Measurements from ENCODE around the gene CDC42SE2.
A peak's percentile ranks its signal among the peaks of the same experiment; 100 is the strongest.
"Not testable (repeated sequence)": the region's sequence is repeated elsewhere in the genome, so short reads cannot be mapped to it uniquely, and the experiment has no call there.

The CDC42SE2 gene

DNA sequence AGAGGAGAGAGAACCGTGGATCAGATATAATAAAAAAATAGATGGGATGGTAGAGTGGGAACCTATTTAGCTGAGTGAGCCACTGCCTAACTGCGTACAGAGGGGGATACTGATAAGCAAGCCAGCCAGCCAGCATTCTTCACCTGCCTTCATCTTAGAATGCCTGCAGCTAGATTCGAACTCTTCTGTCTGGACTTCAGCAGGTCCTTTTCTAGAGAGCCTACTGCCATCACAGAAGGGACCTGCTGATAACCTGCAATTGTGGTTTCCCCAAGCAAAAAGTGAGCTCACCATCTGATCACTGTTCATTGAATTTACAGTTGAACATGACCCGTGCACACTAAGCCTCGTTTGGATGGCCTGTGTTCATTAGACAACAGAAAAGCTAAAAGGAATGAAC lies 109.4 kb downstream of the CDC42SE2 start:
- DNase-seq: no peak

DNA sequence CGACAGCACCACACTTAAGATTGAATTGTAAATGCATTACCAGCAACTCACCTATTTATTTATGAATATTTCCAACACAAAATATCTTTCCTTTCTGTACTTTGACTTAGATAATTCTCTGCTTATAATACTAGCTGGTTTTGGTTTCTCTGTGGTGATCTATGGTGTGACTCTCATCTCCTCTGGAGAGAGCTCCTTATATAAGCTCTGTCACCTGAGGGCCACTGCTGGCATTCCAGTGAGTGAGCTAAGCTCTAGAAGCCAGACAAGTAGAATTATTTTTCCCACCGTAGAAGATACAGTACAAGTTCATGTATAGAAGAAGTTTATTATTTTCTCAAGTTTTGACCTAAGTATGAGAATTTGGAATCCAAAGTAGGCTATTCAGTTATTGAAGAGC lies 111.5 kb downstream of the CDC42SE2 start:
- DNase-seq: no peak

DNA sequence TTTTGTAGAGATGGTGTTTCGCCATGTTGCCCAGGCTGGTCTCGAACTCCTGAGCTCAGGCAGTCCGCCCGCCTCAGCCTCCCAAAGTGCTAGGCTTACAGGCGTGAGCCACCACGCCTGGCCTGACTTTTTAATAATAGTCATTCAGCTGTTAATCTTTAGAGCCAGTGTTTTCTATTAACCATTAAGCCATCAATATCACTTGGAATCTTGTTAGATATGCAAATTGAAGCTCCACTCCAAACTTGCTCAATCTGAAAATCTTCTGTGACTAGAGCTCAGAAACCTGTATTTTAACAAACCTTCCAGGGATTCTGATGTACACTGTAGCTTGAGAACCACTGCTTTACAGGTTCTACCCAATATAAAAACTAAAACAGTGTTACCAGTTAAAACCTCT lies 113.5 kb downstream of the CDC42SE2 start:
- no peak for DNase-seq

DNA sequence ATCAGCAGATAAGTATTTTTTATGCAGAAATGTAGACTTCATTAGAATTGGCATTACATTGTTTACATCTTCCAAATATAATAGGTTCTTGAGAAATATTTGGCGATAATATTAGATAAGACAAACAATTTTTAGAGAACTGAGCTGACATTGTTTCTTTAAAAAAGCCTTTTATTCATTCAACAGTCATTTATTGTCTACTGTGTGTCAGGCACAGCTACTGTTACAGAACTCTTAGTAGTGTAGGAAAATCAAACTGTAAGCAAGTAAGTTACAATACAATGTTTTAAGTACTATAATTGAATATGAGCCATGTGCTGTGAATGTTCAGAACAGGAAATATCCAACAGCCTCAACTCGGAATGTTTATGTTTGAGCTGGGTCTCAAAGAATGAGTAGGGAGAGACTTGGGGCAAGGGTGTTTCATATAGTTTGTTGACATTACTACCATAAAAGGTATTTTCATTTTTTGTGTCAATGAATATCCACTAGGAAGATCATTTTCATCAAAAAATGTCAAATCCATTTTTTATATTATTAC lies 114.0 kb downstream of the CDC42SE2 start:
- DNase-seq: no peak

DNA sequence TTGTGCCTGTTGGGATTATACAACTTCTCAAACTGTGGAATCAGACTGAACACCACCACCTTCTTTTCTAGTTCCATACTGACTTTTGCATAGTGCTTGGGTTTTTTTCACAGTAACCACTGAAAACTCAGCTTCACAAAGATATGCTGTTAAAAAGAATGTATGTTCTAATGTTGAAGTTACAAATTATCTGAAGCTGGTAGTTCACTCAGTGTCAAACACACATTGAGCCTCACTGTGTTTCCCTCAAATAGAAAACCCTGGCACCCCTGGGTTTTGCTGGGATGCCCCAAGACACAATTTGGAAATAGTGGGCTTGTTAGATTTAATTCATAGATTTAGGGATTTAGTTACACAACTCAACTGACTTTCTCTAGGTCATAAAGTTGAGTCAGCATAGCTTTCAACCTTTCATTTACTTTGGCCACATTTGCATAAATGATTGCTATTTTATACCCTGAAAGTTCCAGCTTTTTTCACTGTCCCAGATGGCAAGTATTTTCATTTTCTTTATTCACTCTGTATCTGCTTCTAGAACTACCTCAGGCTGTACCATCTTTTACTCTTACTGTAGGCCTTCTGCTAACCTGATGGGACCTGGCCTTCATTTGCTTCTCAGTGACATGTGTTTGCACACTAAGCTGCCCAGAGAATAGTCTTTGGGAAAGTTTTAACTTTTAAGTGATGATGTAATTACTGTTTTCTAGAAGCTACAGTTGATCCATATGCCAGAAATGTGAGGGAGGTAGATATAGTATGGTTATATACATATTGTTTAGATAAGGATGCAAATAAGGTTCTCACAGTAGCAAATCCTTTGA lies 115.1 kb downstream of the CDC42SE2 start:
- no peak for DNase-seq

DNA sequence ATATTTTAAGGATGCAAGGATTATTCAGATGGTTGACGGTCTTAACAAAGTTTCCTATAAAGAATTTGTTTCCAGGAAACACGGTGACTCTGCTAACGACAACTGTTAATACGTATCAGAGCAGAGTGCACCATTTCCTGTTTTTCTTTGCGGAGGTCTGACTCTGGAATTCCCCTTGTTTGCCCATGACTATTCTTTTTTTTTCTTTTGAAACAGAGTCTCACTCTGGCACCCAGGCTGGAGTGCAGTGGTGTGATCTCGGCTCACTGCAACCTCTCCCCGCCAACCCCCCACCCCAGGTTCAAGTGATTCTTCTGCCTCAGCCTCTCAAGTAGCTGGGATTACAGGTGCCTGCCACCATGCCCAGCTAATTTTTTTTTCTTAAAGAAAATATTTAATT lies 115.9 kb downstream of the CDC42SE2 start:
- DNase-seq: no peak

DNA sequence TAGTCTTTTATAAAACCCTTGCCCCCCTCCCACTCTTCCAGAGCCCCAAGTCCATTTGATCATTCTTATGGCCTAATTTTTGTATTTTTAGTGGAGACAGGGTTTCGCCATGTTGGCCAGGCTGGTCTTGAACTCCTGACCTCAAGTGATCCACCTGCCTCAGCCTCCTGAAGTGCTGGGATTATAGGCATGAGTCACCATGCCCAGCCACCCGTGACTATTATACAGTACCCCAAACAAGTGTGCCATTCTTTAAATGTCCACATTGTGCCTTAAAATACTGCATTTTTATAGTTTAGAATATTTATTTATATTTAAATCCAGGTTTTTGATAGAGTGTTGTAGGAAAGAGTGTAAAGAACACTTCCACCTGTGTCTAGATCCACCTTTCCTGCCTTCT lies 116.4 kb downstream of the CDC42SE2 start:
- not testable (repeated sequence) for DNase-seq

DNA sequence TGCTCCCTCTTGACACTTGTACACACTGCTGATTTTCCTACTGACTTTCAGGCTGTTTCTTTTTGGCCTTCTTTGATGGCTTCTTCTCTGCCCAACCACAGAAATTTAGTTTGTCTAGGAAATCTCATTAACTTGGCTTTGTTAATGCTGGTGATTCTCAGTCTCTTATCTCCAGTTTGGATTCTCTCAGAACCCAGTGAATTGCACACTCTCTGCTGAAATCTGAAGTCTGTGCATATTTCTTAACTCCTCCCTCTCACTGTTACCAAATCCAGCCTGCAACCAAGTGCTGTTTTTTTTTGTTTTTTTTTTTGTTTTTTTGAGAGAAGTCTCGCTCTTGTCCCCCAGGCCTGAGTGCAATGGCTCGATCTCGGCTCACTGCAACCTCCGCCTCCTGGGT lies 117.2 kb downstream of the CDC42SE2 start:
- DNase-seq: no peak

DNA sequence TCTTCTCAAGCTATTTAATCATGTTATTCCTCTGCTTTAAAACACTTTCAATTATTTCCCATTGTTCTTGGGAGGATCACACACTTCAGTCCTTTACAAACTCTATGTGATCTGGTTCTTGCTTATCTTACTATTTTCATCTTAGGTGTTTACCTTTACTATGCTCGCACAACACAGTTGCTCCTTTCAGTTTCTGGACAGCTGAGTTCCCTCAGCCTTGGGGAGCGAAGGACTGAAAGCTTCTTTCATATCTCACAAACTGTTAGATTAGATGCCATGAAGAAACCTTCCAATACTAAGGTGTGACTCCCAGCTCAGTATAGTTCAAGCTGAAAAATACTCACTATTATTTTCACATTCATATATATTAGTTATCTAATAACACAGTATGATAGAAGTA lies 117.9 kb downstream of the CDC42SE2 start:
- no peak for DNase-seq

DNA sequence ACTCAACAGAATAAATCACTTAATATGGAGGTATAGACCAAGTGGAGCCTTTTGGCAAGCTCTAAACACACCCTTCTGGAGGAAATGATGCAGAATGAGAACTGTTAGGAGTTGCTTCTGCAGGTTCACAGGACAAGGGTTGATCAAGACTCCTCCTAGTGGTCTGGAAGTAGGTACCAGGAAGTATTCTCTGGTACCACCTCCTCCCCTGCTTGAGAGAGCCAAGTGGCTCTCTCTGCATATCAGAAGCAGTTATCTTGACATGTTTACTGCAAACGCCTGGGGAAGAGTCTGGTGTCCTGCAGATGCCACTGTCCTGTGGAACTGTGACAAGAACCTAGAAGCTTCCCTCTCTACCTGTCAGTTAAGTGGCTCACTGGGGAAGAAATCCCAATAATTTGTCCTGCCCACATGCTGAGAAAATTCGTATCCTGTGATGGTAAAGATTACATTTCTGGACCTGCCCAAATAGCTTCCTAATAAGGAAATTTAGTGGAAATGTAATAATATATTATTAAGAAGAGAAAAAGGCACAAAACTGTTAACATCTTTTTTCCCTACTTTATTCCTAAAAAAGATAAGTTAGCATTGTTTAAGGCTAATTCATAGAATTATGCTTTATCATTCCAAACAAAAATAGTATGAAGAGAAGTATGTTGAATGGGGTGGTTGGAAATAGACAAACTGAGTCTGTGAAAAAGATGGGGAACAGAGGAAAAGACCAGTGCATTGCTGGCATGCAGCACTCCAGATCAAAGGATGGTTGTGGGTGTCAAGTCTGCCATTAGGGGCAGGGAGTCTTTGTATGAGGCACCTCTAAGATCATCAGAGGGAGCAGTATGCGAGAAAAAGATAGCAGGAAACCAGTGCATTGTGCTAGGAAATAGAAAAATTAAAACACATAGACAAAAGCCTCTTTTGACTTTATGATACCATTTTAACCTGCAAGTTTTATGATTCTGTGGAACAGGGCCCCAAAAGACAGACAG lies 118.8 kb downstream of the CDC42SE2 start:
- DNase-seq: peak in 1 of 2 experiments; percentile 55

DNA sequence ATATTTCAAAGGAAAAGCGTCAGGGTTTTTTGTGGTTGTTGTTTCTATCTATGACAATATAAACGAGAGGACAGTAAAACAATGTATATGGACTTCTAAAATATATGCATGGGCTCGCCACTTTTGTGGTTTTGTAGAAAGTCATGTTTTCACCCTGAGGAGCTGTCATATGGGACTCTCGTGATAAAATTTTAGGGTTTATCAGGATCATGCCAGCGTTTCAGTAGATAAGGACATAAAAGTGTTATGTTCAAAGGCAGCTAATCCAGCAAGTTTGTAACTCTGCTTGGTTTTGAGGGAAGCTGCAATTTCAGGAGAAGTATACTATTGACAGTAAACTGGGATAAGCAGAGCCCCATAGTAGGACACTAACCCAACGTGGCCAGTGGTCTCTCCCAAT lies 120.3 kb downstream of the CDC42SE2 start:
- no peak for DNase-seq

DNA sequence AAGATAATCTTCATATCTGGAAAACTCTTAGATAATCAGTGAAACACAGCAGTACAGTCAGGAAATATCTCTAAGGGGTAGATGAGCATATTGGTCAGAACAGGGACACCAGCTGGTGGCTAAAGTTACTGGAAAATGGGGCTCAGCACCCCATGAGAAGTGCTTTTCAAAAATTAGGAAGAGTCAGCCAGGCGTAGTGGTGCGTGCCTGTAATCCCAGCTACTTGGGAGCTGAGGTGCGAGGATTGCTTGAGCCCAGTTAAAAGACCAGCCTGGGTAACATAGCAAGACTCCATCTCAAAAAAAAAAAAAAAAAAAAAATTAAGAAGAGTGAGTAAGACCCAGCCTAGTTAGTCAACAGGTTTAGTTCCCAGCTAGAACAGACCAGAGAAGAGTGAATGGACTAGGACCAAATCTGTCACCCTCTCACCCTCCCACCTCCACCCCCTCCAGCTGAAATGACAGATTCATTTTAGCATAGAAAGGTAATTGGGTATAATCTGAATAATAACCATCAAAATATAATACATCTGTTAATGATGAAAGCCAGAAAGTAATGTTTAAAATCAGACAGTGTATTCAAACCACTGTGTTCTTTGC lies 120.9 kb downstream of the CDC42SE2 start:
- DNase-seq: no peak

DNA sequence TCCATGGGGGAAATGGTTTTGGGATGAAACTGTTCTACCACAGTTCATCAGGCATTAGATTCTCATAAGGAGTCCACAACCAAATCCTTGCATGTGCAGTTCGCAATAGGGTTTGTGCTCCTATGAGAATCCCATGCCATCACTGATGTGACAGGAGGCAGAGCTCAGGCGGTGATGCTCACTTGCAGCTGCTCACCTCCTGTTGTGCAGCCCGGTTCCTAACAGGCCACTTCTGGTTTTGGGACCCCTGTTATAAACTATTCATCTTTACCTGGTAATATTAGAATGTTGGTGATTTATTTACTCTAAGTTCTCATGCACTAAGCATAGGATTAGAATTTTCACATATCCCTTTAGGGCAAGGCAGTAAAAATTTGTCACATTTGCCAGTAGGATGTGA lies 122.3 kb downstream of the CDC42SE2 start:
- DNase-seq: no peak

DNA sequence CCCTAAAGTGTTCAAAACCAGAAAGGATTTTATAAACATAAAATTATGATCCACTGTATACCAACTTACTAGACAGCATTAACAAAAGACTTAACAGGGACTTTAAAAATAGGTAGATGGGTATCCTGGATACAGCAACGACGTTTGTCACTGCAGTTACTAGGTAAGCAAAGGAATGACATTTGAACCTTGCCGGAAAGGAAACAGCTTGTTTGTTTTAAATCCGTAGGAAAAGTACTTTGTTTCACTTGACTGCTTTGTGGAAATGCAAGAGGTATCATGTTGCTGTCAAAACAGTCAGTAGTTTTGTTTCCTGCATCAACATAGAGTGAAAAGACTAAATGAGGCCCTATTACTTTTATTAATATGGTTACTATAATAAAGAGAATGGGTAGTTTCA lies 122.9 kb downstream of the CDC42SE2 start:
- no peak for DNase-seq

DNA sequence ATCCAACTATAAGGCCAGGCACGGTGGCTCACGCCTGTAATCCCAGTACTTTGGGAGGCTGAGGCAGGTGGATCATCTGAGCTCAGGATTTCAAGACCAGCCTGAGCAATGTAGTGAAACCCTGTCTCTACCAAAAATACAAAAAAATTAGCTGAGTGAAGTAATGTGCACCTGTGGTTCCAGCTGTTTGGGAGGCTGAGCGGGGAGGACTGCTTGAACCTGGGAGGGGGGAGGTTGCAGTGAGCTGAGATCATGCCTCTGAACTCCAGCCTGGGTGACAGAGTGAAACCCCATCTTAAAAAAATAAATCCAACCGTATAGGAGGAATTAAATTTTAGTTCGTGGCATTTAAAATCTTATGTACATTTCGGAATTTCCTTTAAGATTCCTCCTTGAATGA lies 123.4 kb downstream of the CDC42SE2 start:
- no peak for DNase-seq

DNA sequence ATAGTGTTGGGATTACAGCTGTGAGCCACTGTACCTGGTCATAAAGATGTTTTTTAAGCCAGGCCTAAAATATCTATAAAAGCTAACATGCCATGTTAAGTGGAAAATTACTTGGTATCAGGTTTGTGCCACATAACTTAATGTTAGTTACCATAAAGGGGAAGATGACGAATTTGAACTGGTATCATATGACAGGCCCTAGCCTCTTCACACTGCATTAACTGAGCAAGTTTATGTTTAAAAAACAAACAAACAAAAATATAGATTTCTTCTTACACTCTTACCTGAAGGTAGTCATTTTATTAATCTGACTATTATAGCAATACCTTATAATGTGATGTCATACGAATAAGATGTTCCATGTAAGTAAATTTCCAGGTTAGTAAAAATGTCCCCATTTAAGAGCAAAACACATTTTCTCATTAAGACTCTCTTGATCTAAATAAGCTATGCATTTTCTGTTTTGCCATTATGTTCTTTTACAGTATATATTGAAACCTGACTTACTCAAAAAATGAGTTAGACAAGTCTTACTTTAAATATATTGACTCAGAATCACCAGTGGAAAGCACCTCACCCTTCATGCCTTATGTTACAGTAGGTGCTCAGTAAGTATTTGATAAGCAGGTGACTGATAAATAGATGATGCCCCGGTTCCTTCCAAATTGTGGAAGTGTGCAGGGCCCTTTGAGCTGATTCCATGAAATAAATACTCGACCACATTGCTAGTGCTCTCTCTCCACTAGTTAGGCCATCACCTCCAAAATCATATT lies 125.4 kb downstream of the CDC42SE2 start:
- no peak for DNase-seq

DNA sequence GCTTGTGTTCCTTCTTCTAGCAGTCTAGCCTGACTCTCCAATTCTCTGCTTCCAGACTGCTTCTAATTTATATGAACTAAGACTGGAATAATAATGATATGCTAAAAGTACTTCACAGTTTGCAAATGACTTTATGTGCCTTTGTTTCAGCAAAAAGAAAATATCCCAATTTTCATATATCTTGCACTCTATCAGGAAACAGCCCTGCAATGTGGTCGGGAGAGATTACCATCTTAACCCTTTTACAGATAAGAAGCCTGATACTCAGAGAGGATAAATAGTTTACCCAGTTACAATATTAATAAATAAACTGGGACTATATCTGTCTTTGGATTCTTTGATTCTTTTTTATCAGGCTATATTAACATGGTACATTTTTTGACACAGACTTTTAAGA lies 126.0 kb downstream of the CDC42SE2 start:
- DNase-seq: no peak

DNA sequence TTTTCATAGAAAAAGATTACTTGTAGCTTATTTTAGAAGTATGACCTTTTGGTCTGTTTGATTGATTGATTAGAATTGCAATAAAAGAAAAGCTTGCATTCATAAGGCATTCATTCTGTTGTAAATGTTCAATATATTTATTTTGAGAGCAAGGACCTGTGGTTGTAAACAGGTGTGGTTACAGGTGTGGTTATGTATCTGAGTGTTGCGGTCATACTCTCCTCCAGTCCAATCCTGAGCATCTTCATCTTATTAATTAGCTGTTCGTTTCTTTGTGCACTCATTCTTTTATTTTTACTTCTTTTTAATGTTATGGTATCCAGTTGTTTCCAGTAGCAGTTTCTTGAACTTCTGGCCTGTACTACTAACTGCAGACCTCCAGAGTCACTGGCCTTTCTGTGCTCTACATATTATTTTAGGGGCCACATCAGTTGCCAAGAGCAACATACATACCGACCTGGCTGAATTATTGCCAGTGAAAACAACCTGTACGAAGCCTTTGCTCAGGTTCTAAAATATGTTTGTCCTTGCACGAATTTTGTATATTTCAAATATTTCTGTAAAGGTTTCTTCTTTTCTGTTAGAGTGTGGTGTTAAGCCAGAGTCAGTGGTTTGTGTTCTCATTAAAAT lies 128.7 kb downstream of the CDC42SE2 start:
- DNase-seq: no peak

DNA sequence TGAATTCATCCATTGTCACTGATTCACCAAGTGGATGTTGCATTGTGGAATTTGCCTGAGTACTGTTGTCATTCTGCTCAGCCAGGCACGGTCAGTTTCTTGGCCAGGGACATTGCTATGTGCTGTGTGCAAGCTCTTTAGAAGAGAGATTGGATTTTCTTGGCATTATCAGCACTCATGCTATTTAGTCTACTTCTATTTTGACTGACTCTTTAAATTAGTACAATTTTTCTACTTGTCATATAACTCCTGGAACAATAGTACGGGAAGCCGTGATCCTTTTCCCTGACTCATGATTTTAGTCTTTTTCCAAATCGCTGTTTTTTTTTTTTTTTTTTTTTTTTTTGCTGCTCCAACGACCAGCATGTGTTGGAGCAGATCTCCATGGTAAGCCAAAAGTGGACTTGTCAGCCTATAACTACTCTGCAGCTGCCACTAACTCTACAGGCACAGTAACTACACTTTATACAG lies 129.7 kb downstream of the CDC42SE2 start:
- DNase-seq: no peak

DNA sequence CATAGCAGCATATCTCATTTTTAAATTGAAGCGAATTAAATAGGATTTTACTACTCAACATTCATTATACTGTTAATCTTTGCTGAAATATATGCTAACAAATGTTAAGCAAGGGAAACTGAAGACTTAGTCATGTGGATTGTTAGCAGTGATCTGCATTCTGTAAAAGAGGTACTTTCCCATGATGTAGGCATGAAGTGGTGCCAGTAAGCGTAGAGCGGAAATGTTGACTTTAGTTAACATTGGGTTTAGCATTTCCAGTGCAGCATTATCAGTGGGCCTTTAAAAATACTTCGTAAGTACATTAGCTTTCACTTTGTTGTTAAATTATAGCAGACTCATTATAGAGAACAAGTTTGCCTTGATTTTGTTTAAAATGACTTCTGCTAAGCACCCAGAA lies 130.3 kb downstream of the CDC42SE2 start:
- no peak for DNase-seq

DNA sequence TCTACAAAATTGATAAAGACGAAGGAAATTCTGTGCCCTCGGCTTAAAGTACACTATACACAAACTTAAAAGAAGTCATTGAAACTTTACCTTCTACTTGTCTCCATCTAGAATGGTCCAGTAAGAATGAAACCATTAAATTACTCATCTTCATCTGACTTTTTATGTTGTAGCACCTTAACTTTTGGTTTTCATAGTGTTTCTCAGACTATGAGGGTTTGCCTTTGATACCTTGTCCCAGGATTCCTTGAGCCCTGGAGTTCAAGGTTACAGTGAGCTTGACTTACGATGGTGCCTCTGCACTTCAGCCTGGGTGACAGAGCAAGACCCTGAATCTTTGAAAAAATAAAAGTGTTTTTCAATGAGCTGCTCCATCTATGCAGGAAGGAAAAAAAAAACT lies 132.2 kb downstream of the CDC42SE2 start:
- no peak for DNase-seq
